ENCODE data around the gene DHRS11.

DNA sequence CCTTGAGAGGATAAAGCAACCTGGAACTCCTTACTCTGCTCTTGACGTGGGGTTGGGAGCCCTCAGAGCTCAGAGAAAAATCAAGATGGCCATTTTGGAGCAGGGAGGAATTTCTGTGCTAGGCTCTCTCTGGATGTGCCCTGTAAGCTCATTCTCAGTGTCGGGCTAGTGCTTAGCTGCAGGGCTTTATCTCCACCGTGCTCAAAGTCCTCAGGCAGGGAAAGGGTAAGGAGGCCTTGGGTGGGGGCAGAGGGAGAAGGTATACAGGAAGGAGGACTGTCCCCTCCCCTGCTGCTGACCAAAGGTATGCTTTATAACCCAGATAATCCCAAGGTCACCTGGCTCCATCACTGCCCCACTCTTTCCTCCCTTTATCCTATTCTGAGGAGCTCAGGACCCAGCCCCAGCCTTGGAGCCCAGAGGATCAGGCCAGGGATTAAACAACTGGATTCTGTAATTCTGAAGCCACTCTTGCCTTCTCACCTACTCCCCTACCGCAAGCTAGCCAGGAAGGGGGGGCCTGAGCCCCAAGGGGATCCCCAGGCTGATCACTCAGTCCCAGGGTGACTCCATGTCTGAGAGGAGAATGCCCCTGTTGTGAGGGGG lies 1.1 kb downstream of the DHRS11 start:
- TF ChIP-seq, protein P1, sequence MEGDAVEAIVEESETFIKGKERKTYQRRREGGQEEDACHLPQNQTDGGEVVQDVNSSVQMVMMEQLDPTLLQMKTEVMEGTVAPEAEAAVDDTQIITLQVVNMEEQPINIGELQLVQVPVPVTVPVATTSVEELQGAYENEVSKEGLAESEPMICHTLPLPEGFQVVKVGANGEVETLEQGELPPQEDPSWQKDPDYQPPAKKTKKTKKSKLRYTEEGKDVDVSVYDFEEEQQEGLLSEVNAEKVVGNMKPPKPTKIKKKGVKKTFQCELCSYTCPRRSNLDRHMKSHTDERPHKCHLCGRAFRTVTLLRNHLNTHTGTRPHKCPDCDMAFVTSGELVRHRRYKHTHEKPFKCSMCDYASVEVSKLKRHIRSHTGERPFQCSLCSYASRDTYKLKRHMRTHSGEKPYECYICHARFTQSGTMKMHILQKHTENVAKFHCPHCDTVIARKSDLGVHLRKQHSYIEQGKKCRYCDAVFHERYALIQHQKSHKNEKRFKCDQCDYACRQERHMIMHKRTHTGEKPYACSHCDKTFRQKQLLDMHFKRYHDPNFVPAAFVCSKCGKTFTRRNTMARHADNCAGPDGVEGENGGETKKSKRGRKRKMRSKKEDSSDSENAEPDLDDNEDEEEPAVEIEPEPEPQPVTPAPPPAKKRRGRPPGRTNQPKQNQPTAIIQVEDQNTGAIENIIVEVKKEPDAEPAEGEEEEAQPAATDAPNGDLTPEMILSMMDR (IDR thresholded peaks at IDR 0.05 in 4 of 5, conservative IDR thresholded peaks at IDR 0.05 in 1 of 5) = no peak
- no peak for TF ChIP-seq POLR2A (IDR thresholded peaks at IDR 0.05)
